Measurements from ENCODE around the gene TMEM35B. TPM values are rescaled to one million over a fixed set of nuclear protein-coding genes. Genes with fewer than 3 reads are reported as not detected.
"Not testable (repeated sequence)": the region's sequence is repeated elsewhere in the genome, so short reads cannot be mapped to it uniquely, and the experiment has no call there.

Gene TMEM35B
- total RNA-seq, 1 experiment from 2014 or later: 10.9 TPM

GRCh38 chr1:34946211-34946610, 38.9 kb downstream of the TMEM35B start:
- no peak for ATAC-seq
- BruUV-seq (replicated peaks): no TSS peak
- Histone ChIP-seq H3K9me2 (replicated peaks; ENCODE audit: low read length) (no peaks in the 10 kb centered on the region), H3K9ac (ENCODE audit: low read length) (no peak overlapping the region), H2AFZ (ENCODE audit: low read length) (no peak overlapping the region), H3K4me1 (ENCODE audit: insufficient read depth, low read length) (no peaks in the 10 kb centered on the region), H3K27ac (ENCODE audit: low read length) (no peak overlapping the region), H3K4me2 (ENCODE audit: low read length) (no peak overlapping the region), H3K36me3 (ENCODE audit: low read depth, low read length) (no peaks in the 10 kb centered on the region), H3K4me3 (ENCODE audit: low read length) (no peak overlapping the region), H3K27me3 (ENCODE audit: low read length) (peaks cover 47% of the 10 kb centered on the region), H3K9me3 (ENCODE audit: low read length) (no peaks in the 10 kb centered on the region), H3F3A (ENCODE audit: low read length, unreplicated experiment) (no peaks in the 10 kb centered on the region), H3K79me2 (ENCODE audit: low read length) (no peaks in the 10 kb centered on the region), H4K20me1 (ENCODE audit: low read length) (no peaks in the 10 kb centered on the region)
- TF ChIP-seq EZH2phosphoT487 (IDR thresholded peaks at IDR 0.05; ENCODE audit: borderline replicate concordance, low read length) (no peak), EZH2 (IDR thresholded peaks at IDR 0.05; ENCODE audit: low read length, unreplicated experiment) (no peak), CTCF (conservative IDR thresholded peaks at IDR 0.05; ENCODE audit: low read depth, low read length) (no peak)
- intact Hi-C loops (cut with micrococcal nuclease): no loop called here
- ChIA-PET POLR2A (ENCODE audit: unreplicated experiment) (no interaction called here), CTCF (no interaction called here)
- DNase-seq: no peak

- CTCF ChIA-PET; intact Hi-C loops (cut with micrococcal nuclease); H3K9me3 ChIP-seq (ENCODE audit: low read length); H3K36me3 ChIP-seq (ENCODE audit: low read depth, low read length); H3F3A ChIP-seq (ENCODE audit: low read length, unreplicated experiment); H3K27ac ChIP-seq (ENCODE audit: low read length); ATAC-seq; DNase-seq; POLR2A ChIA-PET (ENCODE audit: unreplicated experiment); BruUV-seq (replicated peaks); H3K9ac ChIP-seq (ENCODE audit: low read length); H2AFZ ChIP-seq (ENCODE audit: low read length); H3K4me2 ChIP-seq (ENCODE audit: low read length); H3K4me1 ChIP-seq (ENCODE audit: insufficient read depth, low read length); H3K9me2 ChIP-seq (replicated peaks; ENCODE audit: low read length); H4K20me1 ChIP-seq (ENCODE audit: low read length); H3K79me2 ChIP-seq (ENCODE audit: low read length); H3K4me3 ChIP-seq (ENCODE audit: low read length): not testable (repeated sequence)
- H3K27me3 ChIP-seq (ENCODE audit: low read length): peaks cover 44% of the 10 kb centered on the region; the same call in 1 of the 2 replicates
These were observed 43.3 kb downstream of the TMEM35B start for GRCh38 chr1:34941798-34942197.

Other genes starting within 250 kb of the TMEM35B start
- 7.2 and 8.1 TPM in 2 replicates for gene GJB5, start 230.3 kb downstream of the TMEM35B start, total RNA-seq (2014; rRNA removed)
- 0.12 TPM in 1 of 2 replicates, not detected in the other for gene GJB4, start 225.6 kb downstream of the TMEM35B start, total RNA-seq (2014; rRNA removed)
- gene GJB3, start 204.1 kb downstream of the TMEM35B start, total RNA-seq (2014; rRNA removed): 89.9 and 97.9 TPM in 2 replicates
- gene GJA4, start 192.3 kb downstream of the TMEM35B start, total RNA-seq (2014; rRNA removed): not detected in 2 replicates
- gene SMIM12, start 125.6 kb downstream of the TMEM35B start, total RNA-seq (2014; rRNA removed): 47.2 and 53.0 TPM in 2 replicates
- not detected in 2 replicates for gene DLGAP3, start 55.7 kb downstream of the TMEM35B start, total RNA-seq (2014; rRNA removed)
- 11.8 and 14.4 TPM in 2 replicates for gene ZMYM6, start 46.6 kb upstream of the TMEM35B start, total RNA-seq (2014; rRNA removed)
- 13.6 and 17.0 TPM in 2 replicates for gene ZMYM1, start 94.0 kb upstream of the TMEM35B start, total RNA-seq (2014; rRNA removed)
- gene SFPQ, start 207.8 kb upstream of the TMEM35B start, total RNA-seq (2014; rRNA removed): 249 and 322 TPM in 2 replicates

Data from PC-3 (cell line).